IMR-90 (cell line): ENCODE data around the gene SLC22A25. TPM values are rescaled to one million over a fixed set of nuclear protein-coding genes. Genes with fewer than 3 reads are reported as not detected.

Source experiments
- ATAC-seq: fragments of 200-7000 bp; cut with Tn5 transposase; 2 replicates; pipeline ENCODE4 v1.9.1; 2020; ENCODE audit warnings: low read depth, mild to moderate bottlenecking, moderate library complexity
- BruUV-seq: library from RNA; stranded (reverse); fragments of 400-500 nt; replicated peaks from 2 replicates; lab custom pipeline; 2021; lab: Mats Ljungman, UMichigan
- CTCF ChIA-PET: fragments of 300-600 bp; formaldehyde crosslinking; extraction: SDS; loops from one replicate; lab custom pipeline; 2021; ENCODE audit warnings: antibody characterized with exemption; lab: Yijun Ruan, JAX
- POLR2A ChIA-PET: fragments of 300-600 bp; sonication (Branson Sonifier 250); formaldehyde crosslinking; loops from one replicate; lab custom pipeline; 2022; ENCODE audit warnings: antibody characterized with exemption; ENCODE audit not compliant: unreplicated experiment; lab: Charles Lee
- DNase-seq: peaks from one replicate; pipeline ENCODE4 v3.0.0; 2013
- H2AFZ ChIP-seq: replicated peaks from 2 replicates; pipeline ENCODE3; 2013; ENCODE audit warnings: low read length, mild to moderate bottlenecking; ENCODE audit not compliant: poor library complexity
- H2AK5ac ChIP-seq: 2 replicates; pipeline ENCODE4 v1.6.1; 2013; ENCODE audit warnings: low read depth, low read length, inconsistent platforms
- H2AK9ac ChIP-seq: replicated peaks from 2 replicates; pipeline ENCODE3; 2013; ENCODE audit warnings: mild to moderate bottlenecking, low read depth, low read length, moderate library complexity; ENCODE audit not compliant: poor library complexity
- H2BK120ac ChIP-seq: 2 replicates; pipeline ENCODE4 v1.6.1; 2013; ENCODE audit warnings: low read depth, low read length, inconsistent platforms
- H2BK15ac ChIP-seq: 3 replicates; pipeline ENCODE4 v1.6.1; 2013; ENCODE audit warnings: low read depth, low read length, inconsistent platforms
- H2BK20ac ChIP-seq: 2 replicates; pipeline ENCODE4 v1.6.1; 2013; ENCODE audit warnings: low read depth, mild to moderate bottlenecking, inconsistent platforms, low read length, moderate library complexity
- H2BK5ac ChIP-seq: 2 replicates; pipeline ENCODE4 v1.6.1; 2013; ENCODE audit warnings: mild to moderate bottlenecking, low read depth, low read length, inconsistent platforms; ENCODE audit not compliant: poor library complexity, severe bottlenecking
- H3K14ac ChIP-seq: replicated peaks from 2 replicates; pipeline ENCODE4 v1.6.1; 2013; ENCODE audit warnings: low read depth, low read length, inconsistent platforms
- H3K18ac ChIP-seq: 2 replicates; pipeline ENCODE4 v1.6.1; 2013; ENCODE audit warnings: low read depth, low read length, control low read depth
- H3K23ac ChIP-seq: 2 replicates; pipeline ENCODE4 v1.6.1; 2013; ENCODE audit warnings: low read depth, low read length, inconsistent platforms
- H3K27ac ChIP-seq: 2 replicates; pipeline ENCODE4 v1.5.1; 2013; ENCODE audit warnings: mild to moderate bottlenecking, control low read depth, low read length; ENCODE audit not compliant: insufficient read depth
- H3K27me3 ChIP-seq: 2 replicates; pipeline ENCODE4 v1.6.1; 2013; ENCODE audit warnings: low read length; ENCODE audit not compliant: control insufficient read depth, insufficient read depth
- H3K36me3 ChIP-seq: 2 replicates; pipeline ENCODE4 v1.6.1; 2013; ENCODE audit warnings: low read length, mixed read lengths; ENCODE audit not compliant: control insufficient read depth, insufficient read depth
- H3K4ac ChIP-seq: 2 replicates; pipeline ENCODE4 v1.6.1; 2013; ENCODE audit warnings: low read depth, low read length, inconsistent platforms
- H3K4me1 ChIP-seq: 2 replicates; pipeline ENCODE4 v1.6.1; 2013; ENCODE audit warnings: low read length, mixed read lengths; ENCODE audit not compliant: control insufficient read depth, insufficient read depth
- H3K4me2 ChIP-seq: 2 replicates; pipeline ENCODE4 v1.6.1; 2013; ENCODE audit warnings: low read depth, mild to moderate bottlenecking, control low read depth, low read length, moderate library complexity
- H3K4me3 ChIP-seq: 2 replicates; pipeline ENCODE4 v1.5.1; 2013; ENCODE audit warnings: low read depth, mild to moderate bottlenecking, control low read depth, low read length, moderate library complexity; ENCODE audit not compliant: insufficient read depth
- H3K56ac ChIP-seq: 2 replicates; pipeline ENCODE4 v1.6.1; 2013; ENCODE audit warnings: low read length, inconsistent platforms; ENCODE audit not compliant: insufficient read depth; ENCODE audit errors: extremely low read depth
- H3K79me1 ChIP-seq, 2 experiments: 2 replicates each; pipeline ENCODE4 v1.6.1; 2013; ENCODE audit warnings: low read length in 2 of 2, inconsistent platforms in 1 of 2, low read depth in 1 of 2
- H3K9ac ChIP-seq: 2 replicates; pipeline ENCODE4 v1.6.1; 2013; ENCODE audit warnings: low read depth, low read length, control low read depth
- H3K9me1 ChIP-seq: 2 replicates; pipeline ENCODE4 v1.6.1; 2013; ENCODE audit warnings: low read length, inconsistent platforms; ENCODE audit not compliant: insufficient read depth
- H3K9me3 ChIP-seq: 2 replicates; pipeline ENCODE4 v1.6.1; 2013; ENCODE audit warnings: low read length; ENCODE audit not compliant: control insufficient read depth, insufficient read depth
- H4K20me1 ChIP-seq: 2 replicates; pipeline ENCODE4 v1.6.1; 2013; ENCODE audit warnings: low read length, inconsistent platforms; ENCODE audit not compliant: insufficient read depth
- H4K5ac ChIP-seq: 2 replicates; pipeline ENCODE4 v1.6.1; 2013; ENCODE audit warnings: mild to moderate bottlenecking, low read depth, low read length, control low read depth
- H4K8ac ChIP-seq, 2 experiments: 2 replicates each; pipeline ENCODE4 v1.6.1; 2013; ENCODE audit warnings: low read depth in 2 of 2, low read length in 2 of 2, control low read depth in 1 of 2, inconsistent platforms in 1 of 2
- H4K91ac ChIP-seq: 2 replicates; pipeline ENCODE4 v1.6.1; 2013; ENCODE audit warnings: low read depth, low read length, inconsistent platforms; ENCODE audit not compliant: insufficient read depth
- BHLHE40 ChIP-seq: fragments of 150-350 bp; IDR thresholded peaks from 2 replicates; pipeline ENCODE4 v1.6.1; 2016; ENCODE audit warnings: mild to moderate bottlenecking, low read depth, low read length
- CEBPB ChIP-seq: IDR thresholded peaks from 2 replicates; pipeline ENCODE4 v1.6.1; 2012; ENCODE audit warnings: low read depth, low read length, improper control_type of control experiment
- CHD1 ChIP-seq: IDR thresholded peaks from 2 replicates; pipeline ENCODE4 v1.6.1; 2012; ENCODE audit warnings: low read depth, low read length, improper control_type of control experiment
- ELK1 ChIP-seq: fragments of 150-350 bp; IDR thresholded peaks from 2 replicates; pipeline ENCODE4 v1.6.1; 2016; ENCODE audit warnings: low read depth, mild to moderate bottlenecking, low read length, moderate library complexity, borderline replicate concordance
- FOS ChIP-seq: fragments of 150-350 bp; IDR thresholded peaks from 2 replicates; pipeline ENCODE4 v1.6.1; 2016; ENCODE audit warnings: low read depth, low read length
- MXI1 ChIP-seq: IDR thresholded peaks from 2 replicates; pipeline ENCODE4 v1.6.1; 2012; ENCODE audit warnings: low read depth, mild to moderate bottlenecking, low read length, moderate library complexity, borderline replicate concordance
- NFE2L2 ChIP-seq: fragments of 150-350 bp; IDR thresholded peaks from 2 replicates; pipeline ENCODE4 v1.6.1; 2016; ENCODE audit warnings: low read depth, mild to moderate bottlenecking, low read length
- POLR2A ChIP-seq: IDR thresholded peaks from 2 replicates; pipeline ENCODE4 v1.6.1; 2012; ENCODE audit warnings: mild to moderate bottlenecking, low read depth, low read length
- RAD21 ChIP-seq: IDR thresholded peaks from 2 replicates; pipeline ENCODE4 v1.6.1; 2012; ENCODE audit warnings: low read length, improper control_type of control experiment
- RCOR1 ChIP-seq: IDR thresholded peaks from 2 replicates; pipeline ENCODE4 v1.6.1; 2012; ENCODE audit warnings: mild to moderate bottlenecking, low read length, improper control_type of control experiment; ENCODE audit not compliant: insufficient replicate concordance
- RFX5 ChIP-seq: IDR thresholded peaks from 2 replicates; pipeline ENCODE4 v1.8.0; 2012; ENCODE audit warnings: low read depth, mild to moderate bottlenecking, low read length, moderate library complexity
- SMC3 ChIP-seq: fragments of 150-350 bp; IDR thresholded peaks from 2 replicates; pipeline ENCODE4 v1.6.1; 2016; ENCODE audit warnings: low read depth, mild to moderate bottlenecking, antibody characterized with exemption, low read length, moderate library complexity
- USF2 ChIP-seq: fragments of 150-350 bp; IDR thresholded peaks from 2 replicates; pipeline ENCODE4 v1.6.1; 2017; ENCODE audit warnings: mild to moderate bottlenecking, antibody characterized with exemption, low read length, low read depth
- WGBS, 2 experiments: methylation state at CpG; one replicate each; pipeline versions ENCODE4 v1.1.5 to v1.1.7; 2013; ENCODE audit warnings: missing lambda C conversion rate in 2 of 2; ENCODE audit not compliant: insufficient read length in 1 of 2; ENCODE audit errors: extremely low coverage in 2 of 2; 5-methylcytosine and 5-hydroxymethylcytosine counted together
- dilution Hi-C: fragments of 300-500 bp; cut with HindIII; formaldehyde crosslinking; loops from one replicate; pipeline ENCODE4 v1.14.3; 2018; ENCODE audit warnings: low sequenced_read_pairs; ENCODE audit not compliant: unreplicated experiment
- in situ Hi-C: fragments of 300-500 bp; cut with MboI; formaldehyde crosslinking; loops from 3 replicates; pipeline ENCODE4 v1.14.3; 2019; ENCODE audit warnings: low sequenced_read_pairs, inconsistent platforms, mixed read lengths
- intact Hi-C: fragments of 100-400 bp; cut with micrococcal nuclease; formaldehyde crosslinking; loops from 2 replicates; pipeline ENCODE4 v1.10.0; 2022
- polyA plus RNA-seq, 3 experiments: library from polyadenylated mRNA; depleted of rRNA; stranded (reverse); fragments of >200 nt; gene quantifications; 2 replicates each; pipeline ENCODE4 v1.2.3, GENCODE V29; 2012; ENCODE audit warnings: low replicate concordance in 1 of 3
- total RNA-seq: library from RNA; depleted of rRNA; stranded (reverse); fragments of >200 nt; gene quantifications from 2 replicates; pipeline ENCODE4 v1.2.3, GENCODE V29; 2012

The SLC22A25 gene
- total and polyA plus RNA-seq, 2 of the 4 experiments (the other 2 are of a cell fraction), result not detected

- dilution Hi-C loops, result no loop called here
- no peaks in the 10 kb centered on the region for H3K9me3 ChIP-seq
- in situ Hi-C loops, result no loop called here
These were observed 16.8 kb downstream of the SLC22A25 start for GRCh38 chr11:63226488-63227114.

More at GRCh38 chr11:63226488-63227114, 16.8 kb downstream of the SLC22A25 start:
- no peak overlapping the region for H3K18ac ChIP-seq
- H3K14ac ChIP-seq, result no peak overlapping the region
- no peak for ATAC-seq
- H3K9ac ChIP-seq, result no peak overlapping the region
- ChIA-PET CTCF (no interaction called here), POLR2A (no interaction called here)
- BruUV-seq, result no TSS peak
- H2BK15ac ChIP-seq, result no peak overlapping the region
- H2BK5ac ChIP-seq, result no peak overlapping the region
- H2AFZ ChIP-seq, result no peak overlapping the region
- no peaks in the 10 kb centered on the region for H3K79me1 ChIP-seq
- no peak overlapping the region for H4K91ac ChIP-seq
- no CpG with 5 or more reads among the region's 1 CpG for WGBS, 2 experiments
- no peaks in the 10 kb centered on the region for H3K9me1 ChIP-seq
- no peak overlapping the region for H3K27ac ChIP-seq
- no peak overlapping the region for H4K5ac ChIP-seq
- H2AK9ac ChIP-seq, result no peak overlapping the region
- no peak overlapping the region for H3K4me2 ChIP-seq
- H3K56ac ChIP-seq, result no peak overlapping the region
- no peak overlapping the region for H3K4me3 ChIP-seq
- no peak overlapping the region for H2AK5ac ChIP-seq
- no peaks in the 10 kb centered on the region for H3K27me3 ChIP-seq
- H3K36me3 ChIP-seq, result no peaks in the 10 kb centered on the region
- no peak overlapping the region for H2BK20ac ChIP-seq
- TF ChIP-seq FOS (no peak), RCOR1 (no peak), CHD1 (no peak), NFE2L2 (no peak), POLR2A (no peak), MXI1 (no peak), BHLHE40 (no peak), SMC3 (no peak), CEBPB (no peak), USF2 (no peak), RAD21 (no peak), ELK1 (no peak), RFX5 (no peak)
- no peak for DNase-seq
- H4K20me1 ChIP-seq, result no peaks in the 10 kb centered on the region
- no peak overlapping the region for H4K8ac ChIP-seq
- H2BK120ac ChIP-seq, result no peak overlapping the region
- no peak overlapping the region for H3K4ac ChIP-seq
- intact Hi-C loops, result no loop called here
- no peak overlapping the region for H3K23ac ChIP-seq
- H3K4me1 ChIP-seq, result no peaks in the 10 kb centered on the region
